ENCODE results near the gene TAF1. TPM values are rescaled to one million over a fixed set of nuclear protein-coding genes. Genes with fewer than 3 reads are reported as not detected.
A peak's percentile ranks its signal among the peaks of the same experiment; 100 is the strongest.
"Not testable (repeated sequence)": the region's sequence is repeated elsewhere in the genome, so short reads cannot be mapped to it uniquely, and the experiment has no call there.

TAF1 gene
- total RNA-seq, 2 experiments from 2014 or later = 61.0 to 62.2 TPM

DNA sequence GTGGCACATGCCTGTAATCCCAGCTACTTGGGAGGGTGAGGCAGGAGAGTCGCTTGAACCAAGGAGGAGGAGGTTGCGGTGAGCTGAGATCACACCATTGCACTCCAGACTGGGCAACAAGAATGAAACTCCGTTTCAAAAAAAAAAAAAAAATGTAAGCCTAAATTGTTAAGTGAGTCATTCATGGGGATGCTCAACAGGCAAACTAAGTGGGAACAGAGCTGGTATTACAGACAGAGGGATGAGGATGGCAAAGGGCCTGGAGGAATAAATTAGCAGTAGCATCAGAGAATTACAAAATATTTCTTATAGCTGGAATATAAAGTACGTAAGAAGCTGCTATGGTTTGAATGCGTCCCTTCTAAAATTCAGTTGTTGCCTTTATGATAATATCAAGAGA lies 123.4 kb downstream of the TAF1 start:
- H3K36me3 ChIP-seq (ENCODE audit: insufficient read depth, low read length) = no peaks in the 10 kb centered on the region
- H3K4me1 Mint-ChIP-seq (ENCODE audit: low read depth) = peaks cover 7% of the 10 kb centered on the region
- TF ChIP-seq, protein P1, sequence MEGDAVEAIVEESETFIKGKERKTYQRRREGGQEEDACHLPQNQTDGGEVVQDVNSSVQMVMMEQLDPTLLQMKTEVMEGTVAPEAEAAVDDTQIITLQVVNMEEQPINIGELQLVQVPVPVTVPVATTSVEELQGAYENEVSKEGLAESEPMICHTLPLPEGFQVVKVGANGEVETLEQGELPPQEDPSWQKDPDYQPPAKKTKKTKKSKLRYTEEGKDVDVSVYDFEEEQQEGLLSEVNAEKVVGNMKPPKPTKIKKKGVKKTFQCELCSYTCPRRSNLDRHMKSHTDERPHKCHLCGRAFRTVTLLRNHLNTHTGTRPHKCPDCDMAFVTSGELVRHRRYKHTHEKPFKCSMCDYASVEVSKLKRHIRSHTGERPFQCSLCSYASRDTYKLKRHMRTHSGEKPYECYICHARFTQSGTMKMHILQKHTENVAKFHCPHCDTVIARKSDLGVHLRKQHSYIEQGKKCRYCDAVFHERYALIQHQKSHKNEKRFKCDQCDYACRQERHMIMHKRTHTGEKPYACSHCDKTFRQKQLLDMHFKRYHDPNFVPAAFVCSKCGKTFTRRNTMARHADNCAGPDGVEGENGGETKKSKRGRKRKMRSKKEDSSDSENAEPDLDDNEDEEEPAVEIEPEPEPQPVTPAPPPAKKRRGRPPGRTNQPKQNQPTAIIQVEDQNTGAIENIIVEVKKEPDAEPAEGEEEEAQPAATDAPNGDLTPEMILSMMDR (IDR thresholded peaks at IDR 0.05) = no peak
- no peak overlapping the region for H3K4me3 ChIP-seq (ENCODE audit: low read length)
- H3K4me3 Mint-ChIP-seq = no peak overlapping the region
- no peaks in the 10 kb centered on the region for H3K9me3 Mint-ChIP-seq
- H3K27ac Mint-ChIP-seq = no peak overlapping the region
- ChIA-PET POLR2A (no interaction called here), CTCF (no interaction called here)
- H3K27me3 Mint-ChIP-seq = no peaks in the 10 kb centered on the region
- no peaks in the 10 kb centered on the region for H3K9me3 ChIP-seq (ENCODE audit: control insufficient read depth in 1 of 2, insufficient read depth in 1 of 2, low read length in 2 of 2)
- peaks cover 10% of the 10 kb centered on the region for H3K4me1 ChIP-seq (ENCODE audit: insufficient read depth, low read length)
- intact Hi-C loops (cut with DNase I, micrococcal nuclease) = no loop called here
- H3K27ac ChIP-seq (ENCODE audit: low read depth in 1 of 2, low read length in 2 of 2) = no peak overlapping the region
- DNase-seq (no peak), ATAC-seq (ENCODE audit: poor library complexity) (no peak)
- no peaks in the 10 kb centered on the region for H3K27me3 ChIP-seq (ENCODE audit: control insufficient read depth in 1 of 2, insufficient read depth in 2 of 2, low read length in 2 of 2)
- no peaks in the 10 kb centered on the region for H3K36me3 Mint-ChIP-seq (ENCODE audit: low read depth)

DNA sequence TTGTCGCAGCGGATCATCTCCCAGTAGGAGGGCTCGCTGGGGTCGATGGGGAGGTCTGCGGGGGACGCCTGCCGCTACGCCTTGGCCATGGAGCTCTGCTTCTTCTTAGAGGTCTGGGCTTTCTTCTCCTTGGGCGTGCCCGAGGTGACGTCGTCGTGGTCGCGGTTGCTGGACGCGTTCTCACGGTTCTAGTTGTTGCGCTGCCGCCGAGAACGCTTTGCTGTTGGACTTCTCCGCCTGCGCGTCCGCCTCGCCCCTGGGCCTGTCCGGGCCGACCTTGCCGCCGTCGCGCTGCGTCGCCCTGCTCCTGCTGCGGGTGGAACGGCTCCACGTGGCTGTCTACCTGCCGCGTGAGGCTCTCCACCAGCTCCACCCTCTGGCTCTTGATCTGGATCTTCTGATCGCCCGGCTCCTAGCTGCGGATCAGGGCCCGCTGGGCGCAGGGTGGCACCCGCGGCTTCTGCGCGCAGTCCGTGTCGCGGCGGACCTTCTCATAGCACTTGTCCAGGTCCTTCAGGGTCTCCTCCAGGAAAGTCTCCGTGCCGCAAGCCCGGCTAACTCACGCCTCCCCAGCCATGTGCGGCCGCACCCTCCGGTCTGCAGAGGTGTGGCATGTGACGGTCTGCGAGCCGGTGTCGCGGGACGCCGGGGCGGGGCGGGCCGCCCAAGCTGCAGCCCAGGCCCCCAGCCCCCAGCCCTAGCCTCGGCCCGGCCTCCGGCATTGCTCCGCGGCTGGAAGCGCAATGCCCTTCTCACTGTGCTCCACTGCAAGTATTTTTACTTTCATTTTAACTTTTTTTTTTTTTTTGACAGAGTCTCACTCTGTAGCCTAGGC lies 126.3 kb downstream of the TAF1 start:
- Histone ChIP-seq H3K27ac (ENCODE audit: low read depth in 1 of 2, low read length in 2 of 2) (no peak overlapping the region), H3K36me3 (ENCODE audit: insufficient read depth, low read length) (no peaks in the 10 kb centered on the region), H3K9me3 (ENCODE audit: control insufficient read depth in 1 of 2, insufficient read depth in 1 of 2, low read length in 2 of 2) (no peaks in the 10 kb centered on the region), H3K4me1 (ENCODE audit: insufficient read depth, low read length) (peaks cover 10% of the 10 kb centered on the region), H3K27me3 (ENCODE audit: control insufficient read depth in 1 of 2, insufficient read depth in 2 of 2, low read length in 2 of 2) (no peaks in the 10 kb centered on the region), H3K4me3 (ENCODE audit: low read length) (peak overlapping the region; percentile 69)
- ATAC-seq (ENCODE audit: poor library complexity) = peak; percentile 88
- TF ChIP-seq, protein P1 (IDR thresholded peaks at IDR 0.05) = no peak
- POLR2A ChIA-PET = interaction anchor here (0.7 to 4.5 kb wide), 5 partner anchors 21 to 126 kb away, joined by 3 to 83 read pairs (median 5); partner anchors contain the start of genes OGT and TAF1
- Mint-ChIP-seq H3K9me3 (no peaks in the 10 kb centered on the region), H3K4me1 (ENCODE audit: low read depth) (peaks cover 7% of the 10 kb centered on the region), H3K4me3 (peak overlapping the region; percentile 88), H3K27ac (peak overlapping the region; percentile 61), H3K27me3 (no peaks in the 10 kb centered on the region), H3K36me3 (ENCODE audit: low read depth) (no peaks in the 10 kb centered on the region)
- CTCF ChIA-PET = no interaction called here
- intact Hi-C loops (cut with DNase I, micrococcal nuclease) = loop anchor here (5.0 kb wide), 1 partner anchor 40 kb away; the partner anchor contains the start of gene OGT (in 2 of the 2)
- peak; percentile 9 to 76 (median 29) for DNase-seq

DNA sequence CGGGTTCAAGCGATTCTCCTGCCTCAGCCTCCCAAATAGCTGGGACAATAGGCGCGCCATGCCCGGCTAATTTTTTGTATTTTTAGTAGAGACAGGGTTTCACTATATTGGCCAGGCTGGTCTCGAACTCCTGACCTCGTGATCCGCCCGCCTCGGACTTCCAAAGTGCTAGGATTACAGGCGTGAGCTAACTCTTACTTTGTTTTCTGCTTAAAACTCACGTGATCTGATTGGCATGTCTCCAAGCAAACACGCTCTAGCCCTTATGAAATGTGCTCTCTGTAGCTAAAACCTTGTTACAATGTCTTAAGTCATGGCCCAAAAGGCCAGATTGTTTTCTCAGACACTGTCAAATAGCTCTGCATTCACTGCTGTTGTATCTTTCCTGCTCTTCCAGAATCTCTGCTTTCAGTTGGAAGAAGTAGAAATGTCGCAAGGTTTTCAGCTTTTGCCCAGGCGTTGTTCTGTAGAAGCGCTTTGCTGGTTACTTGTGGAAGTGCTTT lies 127.0 kb downstream of the TAF1 start:
- Histone ChIP-seq H3K36me3 (ENCODE audit: insufficient read depth, low read length) (no peaks in the 10 kb centered on the region), H3K4me1 (ENCODE audit: insufficient read depth, low read length) (peaks cover 10% of the 10 kb centered on the region), H3K27me3 (ENCODE audit: control insufficient read depth in 1 of 2, insufficient read depth in 2 of 2, low read length in 2 of 2) (no peaks in the 10 kb centered on the region), H3K27ac (ENCODE audit: low read depth in 1 of 2, low read length in 2 of 2) (no peak overlapping the region), H3K9me3 (ENCODE audit: control insufficient read depth in 1 of 2, insufficient read depth in 1 of 2, low read length in 2 of 2) (no peaks in the 10 kb centered on the region), H3K4me3 (ENCODE audit: low read length) (peak overlapping the region; percentile 69)
- CTCF ChIA-PET = no interaction called here
- TF ChIP-seq, protein P1 (IDR thresholded peaks at IDR 0.05) = no peak
- H3K4me3 Mint-ChIP-seq = peak overlapping the region; percentile 75
- no peaks in the 10 kb centered on the region for H3K9me3 Mint-ChIP-seq
- intact Hi-C loops (cut with DNase I, micrococcal nuclease) = loop anchor here (5.0 kb wide), 1 partner anchor 39 kb away; the partner anchor contains the start of gene OGT (in 2 of the 2)
- H3K27ac Mint-ChIP-seq = no peak overlapping the region
- POLR2A ChIA-PET = interaction anchor here (1.3 to 4.5 kb wide), 3 partner anchors 40 to 127 kb away, joined by 5 to 83 read pairs (median 8); partner anchors contain the start of genes OGT and TAF1
- peaks cover 7% of the 10 kb centered on the region for H3K4me1 Mint-ChIP-seq (ENCODE audit: low read depth)
- no peaks in the 10 kb centered on the region for H3K36me3 Mint-ChIP-seq (ENCODE audit: low read depth)
- DNase-seq (peak in 2 of 14 experiments; percentile 5 to 10), ATAC-seq (ENCODE audit: poor library complexity) (no peak)
- H3K27me3 Mint-ChIP-seq = no peaks in the 10 kb centered on the region

DNA sequence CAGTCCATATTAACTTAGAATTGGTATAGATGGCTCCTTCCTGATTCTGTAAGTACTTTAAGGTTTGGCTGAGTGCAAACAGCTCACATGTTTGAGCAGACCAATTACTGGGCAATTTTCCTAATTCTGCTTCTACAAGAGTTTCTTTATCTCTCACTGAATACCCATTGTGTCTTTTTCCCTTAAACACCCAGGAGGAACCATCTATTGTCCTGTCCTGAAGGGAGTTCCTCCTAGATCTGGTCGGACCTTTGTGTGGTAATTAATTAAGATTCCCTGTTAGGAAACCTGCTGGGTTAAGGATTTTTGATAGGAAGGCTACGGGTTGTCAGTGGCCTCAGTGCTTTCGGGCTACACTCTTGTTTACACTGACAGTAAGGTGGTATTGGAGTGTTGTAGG lies 129.8 kb downstream of the TAF1 start:
- H3K36me3 Mint-ChIP-seq (ENCODE audit: low read depth); intact Hi-C loops (cut with DNase I, micrococcal nuclease); H3K4me3 Mint-ChIP-seq; H3K9me3 ChIP-seq (ENCODE audit: control insufficient read depth in 1 of 2, insufficient read depth in 1 of 2, low read length in 2 of 2); H3K9me3 Mint-ChIP-seq; H3K4me3 ChIP-seq (ENCODE audit: low read length); H3K36me3 ChIP-seq (ENCODE audit: insufficient read depth, low read length); CTCF ChIA-PET; H3K27me3 Mint-ChIP-seq; H3K4me1 Mint-ChIP-seq (ENCODE audit: low read depth); ATAC-seq (ENCODE audit: poor library complexity); H3K27ac Mint-ChIP-seq; H3K27me3 ChIP-seq (ENCODE audit: control insufficient read depth in 1 of 2, insufficient read depth in 2 of 2, low read length in 2 of 2); DNase-seq; H3K27ac ChIP-seq (ENCODE audit: low read depth in 1 of 2, low read length in 2 of 2): not testable (repeated sequence)
- peaks cover 10% of the 10 kb centered on the region for H3K4me1 ChIP-seq (ENCODE audit: insufficient read depth, low read length)
- POLR2A ChIA-PET = interaction anchor here (4.5 kb wide), 1 partner anchor 37 kb away, joined by 83 read pairs; the partner anchor contains the start of gene OGT
